WTC11 (cell line): Measurements from ENCODE around the gene DARS2. TPM values are rescaled to one million over a fixed set of nuclear protein-coding genes. Genes with fewer than 3 reads are reported as not detected.

Experiments
- ATAC-seq: fragments of 200-7000 bp; cut with Tn5 transposase; 2 replicates; pipeline ENCODE4 v1.10.0; 2021; ENCODE audit warnings: mild to moderate bottlenecking, moderate library complexity
- CTCF ChIA-PET: fragments of 300-600 bp; sonication (Branson Sonifier 250); formaldehyde crosslinking; loops from one replicate; lab custom pipeline; 2021; ENCODE audit warnings: antibody characterized with exemption; lab: Charles Lee
- POLR2A ChIA-PET: fragments of 350-600 bp; sonication (Branson Sonifier 250); formaldehyde crosslinking; loops from one replicate; lab custom pipeline; 2021; ENCODE audit warnings: antibody characterized with exemption; lab: Charles Lee
- DNase-seq: peaks from one replicate; pipeline ENCODE4 v3.0.0; 2021; ENCODE audit warnings: low spot score
- H3K27ac Mint-ChIP-seq: 2 replicates; pipeline ENCODE4 v1.8.0; 2021; ENCODE audit warnings: mixed read lengths
- H3K27me3 Mint-ChIP-seq: 2 replicates; pipeline ENCODE4 v1.8.0; 2021; ENCODE audit warnings: low read depth, mild to moderate bottlenecking, moderate library complexity, mixed read lengths
- H3K36me3 Mint-ChIP-seq: 2 replicates; pipeline ENCODE4 v1.8.0; 2021; ENCODE audit warnings: mixed read lengths
- H3K4me1 Mint-ChIP-seq: 2 replicates; pipeline ENCODE4 v1.8.0; 2022; ENCODE audit warnings: mixed read lengths
- H3K4me3 Mint-ChIP-seq: 2 replicates; pipeline ENCODE4 v1.8.0; 2021; ENCODE audit warnings: mild to moderate bottlenecking, moderate library complexity, mixed read lengths
- H3K9me3 Mint-ChIP-seq: 2 replicates; pipeline ENCODE4 v1.8.0; 2021; ENCODE audit warnings: mixed read lengths
- ESRRA ChIP-seq: sonication (generic); formaldehyde crosslinking; IDR thresholded peaks from 2 replicates; pipeline ENCODE4 v1.8.1; 2022; ENCODE audit warnings: mild to moderate bottlenecking, missing genetic modification reagents, borderline replicate concordance
- FOXK1 ChIP-seq: sonication (generic); formaldehyde crosslinking; IDR thresholded peaks from 2 replicates; pipeline ENCODE4 v1.8.0; 2022; ENCODE audit warnings: mild to moderate bottlenecking, moderate library complexity, missing genetic modification reagents
- FOXP1 ChIP-seq: sonication (generic); formaldehyde crosslinking; IDR thresholded peaks from 2 replicates; pipeline ENCODE4 v1.8.0; 2022; ENCODE audit warnings: missing genetic modification reagents, mild to moderate bottlenecking, moderate library complexity, borderline replicate concordance
- FOXP4 ChIP-seq: sonication (generic); formaldehyde crosslinking; IDR thresholded peaks from 2 replicates; pipeline ENCODE4 v1.8.0; 2022; ENCODE audit warnings: mild to moderate bottlenecking, missing genetic modification reagents
- KAT7 ChIP-seq: sonication (generic); formaldehyde crosslinking; IDR thresholded peaks from 2 replicates; pipeline ENCODE4 v1.8.1; 2023; ENCODE audit warnings: missing genetic modification reagents, mild to moderate bottlenecking, borderline replicate concordance
- MAX ChIP-seq: sonication (generic); formaldehyde crosslinking; IDR thresholded peaks from 2 replicates; pipeline ENCODE4 v1.8.0; 2022; ENCODE audit warnings: mild to moderate bottlenecking, missing genetic modification reagents
- NFE2L1 ChIP-seq: sonication (generic); formaldehyde crosslinking; IDR thresholded peaks from 2 replicates; pipeline ENCODE4 v1.8.1; 2023; ENCODE audit warnings: missing genetic modification reagents
- NR3C1 ChIP-seq: sonication (generic); formaldehyde crosslinking; conservative IDR thresholded peaks from 2 replicates; pipeline ENCODE4 v1.8.1; 2023; ENCODE audit warnings: low read depth, mild to moderate bottlenecking, missing genetic modification reagents
- PRDM15 ChIP-seq: sonication (generic); formaldehyde crosslinking; IDR thresholded peaks from 2 replicates; pipeline ENCODE4 v1.8.0; 2022; ENCODE audit warnings: missing genetic modification reagents
- PRRX2 ChIP-seq: fragments of 250-450 bp; sonication (Bioruptor Pico); IDR thresholded peaks from 2 replicates; pipeline ENCODE4 v1.8.0; 2021; ENCODE audit warnings: mild to moderate bottlenecking
- TEAD1 ChIP-seq: sonication (generic); formaldehyde crosslinking; IDR thresholded peaks from 2 replicates; pipeline ENCODE4 v1.8.0; 2022; ENCODE audit warnings: mild to moderate bottlenecking, missing genetic modification reagents
- TEAD4 ChIP-seq: sonication (generic); formaldehyde crosslinking; IDR thresholded peaks from 2 replicates; pipeline ENCODE4 v1.8.0; 2022; ENCODE audit warnings: mild to moderate bottlenecking, missing genetic modification reagents
- USF1 ChIP-seq: sonication (generic); formaldehyde crosslinking; IDR thresholded peaks from 2 replicates; pipeline ENCODE4 v1.8.0; 2022; ENCODE audit warnings: mild to moderate bottlenecking, missing genetic modification reagents
- total RNA-seq: library from RNA; stranded (reverse); gene quantifications from 3 replicates; pipeline ENCODE4 v1.2.3, GENCODE V29; 2021
- TF ChIP-seq, protein P1 (sequence below): sonication (generic); formaldehyde crosslinking; IDR thresholded peaks from 2 replicates; pipeline ENCODE4 v1.8.1; 2023; ENCODE audit warnings: mild to moderate bottlenecking, moderate library complexity, missing genetic modification reagents
- TF ChIP-seq, protein P2 (sequence below): sonication (generic); formaldehyde crosslinking; IDR thresholded peaks from 2 replicates; pipeline ENCODE4 v1.8.1; 2022; ENCODE audit warnings: missing genetic modification reagents, borderline replicate concordance

Gene DARS2
- total RNA-seq, 1 experiment from 2014 or later, result 38.0 TPM

DNA sequence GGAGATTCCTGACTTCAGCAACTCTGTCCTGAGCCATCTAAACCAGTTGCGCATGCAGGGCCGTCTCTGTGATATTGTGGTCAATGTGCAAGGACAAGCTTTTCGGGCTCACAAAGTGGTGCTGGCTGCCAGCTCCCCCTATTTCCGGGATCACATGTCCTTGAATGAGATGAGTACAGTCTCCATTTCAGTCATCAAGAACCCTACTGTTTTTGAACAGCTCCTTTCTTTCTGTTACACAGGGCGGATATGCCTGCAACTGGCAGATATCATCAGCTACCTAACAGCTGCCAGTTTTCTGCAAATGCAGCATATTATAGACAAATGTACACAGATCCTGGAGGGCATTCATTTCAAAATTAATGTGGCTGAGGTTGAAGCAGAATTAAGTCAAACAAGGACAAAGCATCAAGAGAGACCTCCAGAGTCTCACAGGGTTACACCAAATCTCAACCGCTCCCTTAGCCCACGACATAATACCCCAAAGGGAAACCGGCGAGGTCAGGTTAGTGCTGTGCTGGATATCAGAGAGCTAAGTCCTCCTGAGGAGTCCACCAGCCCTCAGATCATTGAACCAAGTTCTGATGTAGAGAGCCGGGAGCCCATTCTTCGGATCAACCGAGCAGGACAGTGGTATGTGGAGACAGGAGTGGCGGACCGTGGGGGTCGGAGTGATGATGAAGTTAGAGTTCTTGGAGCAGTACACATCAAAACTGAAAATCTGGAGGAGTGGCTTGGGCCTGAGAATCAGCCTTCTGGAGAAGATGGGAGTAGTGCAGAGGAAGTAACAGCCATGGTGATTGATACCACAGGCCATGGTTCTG is 46.0 kb downstream of the DARS2 start (continued):
- TF ChIP-seq PRDM15 (CRISPR knock-in tag) (no peak), USF1 (CRISPR knock-in tag) (no peak)

DNA sequence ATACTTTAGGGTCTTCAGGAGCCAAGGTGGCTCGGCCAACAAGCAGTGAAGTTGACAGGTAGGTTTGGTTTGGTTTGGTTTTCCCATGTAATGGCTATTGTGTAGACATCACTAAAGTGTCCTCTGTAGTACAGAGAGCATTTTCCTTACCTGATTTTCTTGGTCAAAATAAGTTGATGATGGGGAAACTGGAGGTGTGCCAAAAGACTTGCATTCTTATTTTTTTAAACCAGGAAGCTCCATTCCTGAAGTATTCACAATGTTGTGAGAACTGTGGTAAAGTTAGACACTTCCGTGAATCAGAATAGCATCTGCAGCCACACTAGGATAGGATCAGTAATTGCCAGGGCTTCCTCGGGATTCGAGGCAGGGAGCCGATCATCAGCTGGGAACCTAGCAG is 46.6 kb downstream of the DARS2 start:
- no peaks in the 10 kb centered on the region for H3K9me3 Mint-ChIP-seq
- DNase-seq, result no peak
- no peak for ATAC-seq
- no peak overlapping the region for H3K4me3 Mint-ChIP-seq
- CTCF ChIA-PET, result no interaction called here
- no peaks in the 10 kb centered on the region for H3K27me3 Mint-ChIP-seq
- H3K4me1 Mint-ChIP-seq, result peaks cover 32% of the 10 kb centered on the region
- TF ChIP-seq NR3C1 (CRISPR knock-in tag) (no peak), TEAD4 (CRISPR knock-in tag) (no peak), KAT7 (no peak), ESRRA (CRISPR knock-in tag) (no peak), FOXP1 (CRISPR knock-in tag) (no peak), PRRX2 (no peak)
- TF ChIP-seq, protein P1, sequence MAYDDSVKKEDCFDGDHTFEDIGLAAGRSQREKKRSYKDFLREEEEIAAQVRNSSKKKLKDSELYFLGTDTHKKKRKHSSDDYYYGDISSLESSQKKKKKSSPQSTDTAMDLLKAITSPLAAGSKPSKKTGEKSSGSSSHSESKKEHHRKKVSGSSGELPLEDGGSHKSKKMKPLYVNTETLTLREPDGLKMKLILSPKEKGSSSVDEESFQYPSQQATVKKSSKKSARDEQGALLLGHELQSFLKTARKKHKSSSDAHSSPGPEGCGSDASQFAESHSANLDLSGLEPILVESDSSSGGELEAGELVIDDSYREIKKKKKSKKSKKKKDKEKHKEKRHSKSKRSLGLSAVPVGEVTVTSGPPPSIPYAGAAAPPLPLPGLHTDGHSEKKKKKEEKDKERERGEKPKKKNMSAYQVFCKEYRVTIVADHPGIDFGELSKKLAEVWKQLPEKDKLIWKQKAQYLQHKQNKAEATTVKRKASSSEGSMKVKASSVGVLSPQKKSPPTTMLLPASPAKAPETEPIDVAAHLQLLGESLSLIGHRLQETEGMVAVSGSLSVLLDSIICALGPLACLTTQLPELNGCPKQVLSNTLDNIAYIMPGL (CRISPR knock-in tag), result no peak
- POLR2A ChIA-PET, result no interaction called here
- H3K27ac Mint-ChIP-seq, result no peak overlapping the region; the same call in 1 of the 2 replicates
- H3K36me3 Mint-ChIP-seq, result peaks cover 53% of the 10 kb centered on the region

DNA sequence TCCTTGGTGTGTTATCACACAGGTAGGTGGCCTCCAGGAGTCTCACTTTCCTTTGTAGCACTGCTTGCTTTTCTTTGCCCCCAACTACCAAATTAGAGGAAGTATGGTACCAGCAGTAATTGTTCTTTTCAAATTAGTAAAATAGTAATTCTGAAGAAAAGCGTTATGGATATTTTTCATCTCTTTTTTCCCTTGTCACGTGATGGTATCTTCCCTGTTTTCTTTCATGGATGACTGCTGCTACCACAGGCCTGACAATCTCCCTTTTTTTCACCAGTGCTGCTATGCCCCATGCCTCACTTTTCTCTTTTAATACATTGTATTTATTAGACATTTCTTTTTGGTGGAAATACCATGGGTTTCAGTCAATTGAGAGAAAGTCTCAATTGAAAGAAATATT is 47.0 kb downstream of the DARS2 start:
- peaks cover 49% of the 10 kb centered on the region for H3K36me3 Mint-ChIP-seq
- ATAC-seq, result no peak
- no peak overlapping the region; the same call in 1 of the 2 replicates for H3K27ac Mint-ChIP-seq
- H3K4me1 Mint-ChIP-seq, result peaks cover 27% of the 10 kb centered on the region
- H3K9me3 Mint-ChIP-seq, result no peaks in the 10 kb centered on the region
- DNase-seq, result no peak
- no peaks in the 10 kb centered on the region for H3K27me3 Mint-ChIP-seq
- no peak overlapping the region for H3K4me3 Mint-ChIP-seq
- ChIA-PET POLR2A (no interaction called here), CTCF (no interaction called here)
- no peak for TF ChIP-seq NFE2L1 (CRISPR knock-in tag)
- no peak for TF ChIP-seq TEAD1
- TF ChIP-seq, protein P2, sequence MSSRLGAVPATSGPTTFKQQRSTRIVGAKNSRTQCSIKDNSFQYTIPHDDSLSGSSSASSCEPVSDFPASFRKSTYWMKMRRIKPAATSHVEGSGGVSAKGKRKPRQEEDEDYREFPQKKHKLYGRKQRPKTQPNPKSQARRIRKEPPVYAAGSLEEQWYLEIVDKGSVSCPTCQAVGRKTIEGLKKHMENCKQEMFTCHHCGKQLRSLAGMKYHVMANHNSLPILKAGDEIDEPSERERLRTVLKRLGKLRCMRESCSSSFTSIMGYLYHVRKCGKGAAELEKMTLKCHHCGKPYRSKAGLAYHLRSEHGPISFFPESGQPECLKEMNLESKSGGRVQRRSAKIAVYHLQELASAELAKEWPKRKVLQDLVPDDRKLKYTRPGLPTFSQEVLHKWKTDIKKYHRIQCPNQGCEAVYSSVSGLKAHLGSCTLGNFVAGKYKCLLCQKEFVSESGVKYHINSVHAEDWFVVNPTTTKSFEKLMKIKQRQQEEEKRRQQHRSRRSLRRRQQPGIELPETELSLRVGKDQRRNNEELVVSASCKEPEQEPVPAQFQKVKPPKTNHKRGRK (CRISPR knock-in tag), result no peak

DNA sequence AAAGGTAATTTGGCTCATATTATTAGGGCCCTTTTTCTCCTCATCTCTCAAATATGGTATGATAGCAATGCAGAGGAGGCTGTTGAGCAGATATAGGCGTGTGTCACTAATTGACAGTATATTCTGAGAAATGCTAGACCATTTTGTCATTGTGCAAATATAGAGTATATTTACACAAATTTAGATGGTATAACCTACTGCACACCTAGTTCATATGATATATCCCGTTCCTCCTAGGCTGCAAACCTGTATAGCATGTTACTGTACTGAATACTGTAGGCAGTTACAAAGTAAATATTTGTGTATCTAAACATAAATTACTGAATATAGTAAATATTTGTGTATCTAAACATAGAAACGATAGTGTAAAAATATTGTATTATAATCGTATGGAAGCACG is 52.3 kb downstream of the DARS2 start:
- Mint-ChIP-seq H3K4me1 (peaks cover 2% of the 10 kb centered on the region), H3K27me3 (no peaks in the 10 kb centered on the region), H3K9me3 (peaks cover 3% of the 10 kb centered on the region), H3K4me3 (no peak overlapping the region), H3K27ac (no peak overlapping the region), H3K36me3 (peaks cover 39% of the 10 kb centered on the region)
- DNase-seq, result no peak
- ChIA-PET CTCF (no interaction called here), POLR2A (no interaction called here)
- ATAC-seq, result no peak
- TF ChIP-seq MAX (CRISPR knock-in tag), result no peak
- no peak for TF ChIP-seq FOXP4 (CRISPR knock-in tag)
- TF ChIP-seq FOXK1 (CRISPR knock-in tag), result no peak
- no peak for TF ChIP-seq PRDM15 (CRISPR knock-in tag)
